NCI-H2227 (cell line): ENCODE data around the gene DCN.

Source experiments
- DNase-seq: peaks from one replicate; lab custom pipeline; 2025; ENCODE audit not compliant: unreplicated experiment; lab: John Stamatoyannopoulos, UW

The DCN gene

GRCh38 chr12:91103624-91104023, 79.0 kb downstream of the DCN start:
- DNase-seq: no peak

- no peak for DNase-seq
These were observed 79.5 kb downstream of the DCN start for GRCh38 chr12:91103101-91103500.

GRCh38 chr12:91100906-91101305, 81.7 kb downstream of the DCN start:
- no peak for DNase-seq

GRCh38 chr12:91099836-91100235, 82.8 kb downstream of the DCN start:
- DNase-seq: no peak

- no peak for DNase-seq
These were observed 83.3 kb downstream of the DCN start for GRCh38 chr12:91099341-91099740.

- DNase-seq: no peak
These were observed 83.7 kb downstream of the DCN start for GRCh38 chr12:91098941-91099340.

- DNase-seq: no peak
These were observed 84.2 kb downstream of the DCN start for GRCh38 chr12:91098461-91098860.

- DNase-seq: no peak
These were observed 87.7 kb downstream of the DCN start for GRCh38 chr12:91094957-91095356.

- DNase-seq: no peak
These were observed 88.5 kb downstream of the DCN start for GRCh38 chr12:91094032-91094662.

- no peak for DNase-seq
These were observed 89.3 kb downstream of the DCN start for GRCh38 chr12:91093341-91093740.

- no peak for DNase-seq
These were observed 90.5 kb downstream of the DCN start for GRCh38 chr12:91091916-91092715.
